Panc1 (cell line): ENCODE measurements around the gene LRRC36.

Experiments
- CTCF ChIP-seq: fragments of 450-650 bp; IDR thresholded peaks from 2 replicates; pipeline ENCODE4 v1.5.1; 2017; ENCODE audit warnings: mild to moderate bottlenecking
- POLR2AphosphoS5 ChIP-seq: IDR thresholded peaks from 2 replicates; pipeline ENCODE4 v1.6.1; 2012; ENCODE audit warnings: mild to moderate bottlenecking, low read depth, low read length, moderate library complexity
- REST ChIP-seq, 2 experiments: IDR thresholded peaks; 2 replicates each; pipeline ENCODE4 v1.6.1; 2011 to 2012; ENCODE audit warnings: low read depth in 2 of 2, control low read depth in 1 of 2, low read length in 1 of 2, mild to moderate bottlenecking in 1 of 2, moderate library complexity in 1 of 2; ENCODE audit not compliant: insufficient read depth in 1 of 2
- TCF7L2 ChIP-seq: IDR thresholded peaks from 2 replicates; pipeline ENCODE4 v1.6.1; 2011; ENCODE audit warnings: mild to moderate bottlenecking, low read depth, low read length, inconsistent platforms

GRCh38 chr16:67387479-67388079 lies 61.0 kb downstream of the LRRC36 start:
- TF ChIP-seq CTCF = no peak
- TF ChIP-seq TCF7L2 = no peak
- no peak for TF ChIP-seq REST (IDR thresholded peaks at IDR 0.05; ENCODE audit: insufficient read depth in 1 of 2, low read depth in 2 of 2, low read length in 1 of 2)
- no peak for TF ChIP-seq POLR2AphosphoS5
